Hepatocyte (in vitro differentiated cells): Measurements from ENCODE around the gene KLB. TPM values are rescaled to one million over a fixed set of nuclear protein-coding genes. Genes with fewer than 3 reads are reported as not detected.
A peak's percentile ranks its signal among the peaks of the same experiment; 100 is the strongest.

ENCODE experiments used
- DNase-seq: peaks from one replicate; pipeline ENCODE4 v3.0.0-alpha.2; 2016; ENCODE audit warnings: low spot score
- H2AFZ ChIP-seq: fragments of 200-600 bp; sonication (generic); 2 replicates; pipeline ENCODE4 v1.6.0; 2016; ENCODE audit warnings: antibody characterized with exemption, mild to moderate bottlenecking
- H3K27ac ChIP-seq: fragments of 200-600 bp; sonication (generic); 2 replicates; pipeline ENCODE4 v1.5.1; 2016; ENCODE audit warnings: mild to moderate bottlenecking
- H3K27me3 ChIP-seq: fragments of 200-600 bp; sonication (generic); 2 replicates; pipeline ENCODE4 v1.6.1; 2016
- H3K36me3 ChIP-seq: fragments of 200-600 bp; sonication (generic); replicated peaks from 2 replicates; pipeline ENCODE4 v1.5.1; 2016; ENCODE audit warnings: low read depth; ENCODE audit not compliant: insufficient read depth
- H3K4me1 ChIP-seq: fragments of 200-600 bp; sonication (generic); 2 replicates; pipeline ENCODE4 v1.5.1; 2016; ENCODE audit warnings: mild to moderate bottlenecking, moderate library complexity; ENCODE audit not compliant: insufficient read depth
- H3K4me2 ChIP-seq: fragments of 200-600 bp; sonication (generic); 2 replicates; pipeline ENCODE4 v1.6.0; 2016
- H3K4me3 ChIP-seq: fragments of 200-600 bp; sonication (generic); 2 replicates; pipeline ENCODE4 v1.5.1; 2016; ENCODE audit warnings: mild to moderate bottlenecking
- H3K79me2 ChIP-seq: fragments of 200-600 bp; sonication (generic); 2 replicates; pipeline ENCODE4 v1.6.0; 2017; ENCODE audit warnings: mild to moderate bottlenecking
- H3K9me2 ChIP-seq: fragments of 200-600 bp; sonication (generic); replicated peaks from 2 replicates; pipeline ENCODE4 v1.6.0; 2017; ENCODE audit warnings: mild to moderate bottlenecking; ENCODE audit not compliant: insufficient read depth
- H3K9me3 ChIP-seq: fragments of 200-600 bp; sonication (generic); 2 replicates; pipeline ENCODE4 v1.5.1; 2016; ENCODE audit warnings: low read depth, mild to moderate bottlenecking
- H4K20me1 ChIP-seq: fragments of 200-600 bp; sonication (generic); 2 replicates; pipeline ENCODE4 v1.6.0; 2016; ENCODE audit warnings: mild to moderate bottlenecking; ENCODE audit not compliant: insufficient read depth, poor library complexity, severe bottlenecking
- EZH2 ChIP-seq: fragments of 200-600 bp; sonication (generic); IDR thresholded peaks from 2 replicates; pipeline ENCODE4 v1.6.1; 2016; ENCODE audit warnings: antibody characterized with exemption, mild to moderate bottlenecking, borderline replicate concordance
- EZH2phosphoT487 ChIP-seq: fragments of 200-600 bp; sonication (generic); IDR thresholded peaks from one replicate; pipeline ENCODE4 v1.6.1; 2018; ENCODE audit warnings: antibody characterized with exemption, mild to moderate bottlenecking, low read depth, moderate library complexity; ENCODE audit not compliant: unreplicated experiment, severe bottlenecking
- WGBS: methylation state at CpG from one replicate; pipeline ENCODE4 v1.1.6; 2016; ENCODE audit warnings: low lambda C conversion rate; ENCODE audit errors: missing lambda C conversion rate; 5-methylcytosine and 5-hydroxymethylcytosine counted together
- polyA plus RNA-seq: library from polyadenylated mRNA; unstranded; fragments of >200 nt; fragmentation: Nextera tagmentation; extraction: Ambion mirVana; gene quantifications from 2 replicates; pipeline ENCODE4 v1.2.1, GENCODE V29; 2016
- total RNA-seq: library from RNA; depleted of rRNA; stranded (reverse); fragments of >200 nt; gene quantifications from 2 replicates; pipeline ENCODE4 v1.2.3, GENCODE V29; 2014
- TF ChIP-seq, protein P1 (sequence below): fragments of 200-600 bp; sonication (generic); IDR thresholded peaks from 2 replicates; pipeline ENCODE4 v1.5.1; 2016; ENCODE audit warnings: antibody characterized with exemption, mild to moderate bottlenecking; ENCODE audit not compliant: poor library complexity

Gene KLB
- total and polyA plus RNA-seq, 2 experiments from 2014 or later: 11.5 to 18.2 TPM

DNA sequence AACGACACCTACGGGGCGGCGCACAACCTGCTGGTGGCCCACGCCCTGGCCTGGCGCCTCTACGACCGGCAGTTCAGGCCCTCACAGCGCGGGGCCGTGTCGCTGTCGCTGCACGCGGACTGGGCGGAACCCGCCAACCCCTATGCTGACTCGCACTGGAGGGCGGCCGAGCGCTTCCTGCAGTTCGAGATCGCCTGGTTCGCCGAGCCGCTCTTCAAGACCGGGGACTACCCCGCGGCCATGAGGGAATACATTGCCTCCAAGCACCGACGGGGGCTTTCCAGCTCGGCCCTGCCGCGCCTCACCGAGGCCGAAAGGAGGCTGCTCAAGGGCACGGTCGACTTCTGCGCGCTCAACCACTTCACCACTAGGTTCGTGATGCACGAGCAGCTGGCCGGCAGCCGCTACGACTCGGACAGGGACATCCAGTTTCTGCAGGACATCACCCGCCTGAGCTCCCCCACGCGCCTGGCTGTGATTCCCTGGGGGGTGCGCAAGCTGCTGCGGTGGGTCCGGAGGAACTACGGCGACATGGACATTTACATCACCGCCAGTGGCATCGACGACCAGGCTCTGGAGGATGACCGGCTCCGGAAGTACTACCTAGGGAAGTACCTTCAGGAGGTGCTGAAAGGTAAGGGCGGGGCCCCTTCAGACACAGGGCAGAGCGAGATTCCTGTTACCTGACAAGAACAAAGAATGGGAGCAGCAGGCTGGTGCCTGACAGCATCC lies 40.3 kb downstream of the KLB start:
- Histone ChIP-seq H3K27me3 (no peaks in the 10 kb centered on the region), H3K4me3 (peak overlapping the region; percentile 20), H3K4me1 (no peaks in the 10 kb centered on the region), H4K20me1 (no peaks in the 10 kb centered on the region), H3K27ac (peak overlapping the region; percentile 11), H3K79me2 (no peaks in the 10 kb centered on the region), H3K4me2 (peak overlapping the region; percentile 82), H3K9me2 (no peaks in the 10 kb centered on the region), H3K9me3 (no peaks in the 10 kb centered on the region), H2AFZ (peak overlapping the region; percentile 17), H3K36me3 (no peaks in the 10 kb centered on the region)
- TF ChIP-seq EZH2: no peak
- TF ChIP-seq, protein P1, sequence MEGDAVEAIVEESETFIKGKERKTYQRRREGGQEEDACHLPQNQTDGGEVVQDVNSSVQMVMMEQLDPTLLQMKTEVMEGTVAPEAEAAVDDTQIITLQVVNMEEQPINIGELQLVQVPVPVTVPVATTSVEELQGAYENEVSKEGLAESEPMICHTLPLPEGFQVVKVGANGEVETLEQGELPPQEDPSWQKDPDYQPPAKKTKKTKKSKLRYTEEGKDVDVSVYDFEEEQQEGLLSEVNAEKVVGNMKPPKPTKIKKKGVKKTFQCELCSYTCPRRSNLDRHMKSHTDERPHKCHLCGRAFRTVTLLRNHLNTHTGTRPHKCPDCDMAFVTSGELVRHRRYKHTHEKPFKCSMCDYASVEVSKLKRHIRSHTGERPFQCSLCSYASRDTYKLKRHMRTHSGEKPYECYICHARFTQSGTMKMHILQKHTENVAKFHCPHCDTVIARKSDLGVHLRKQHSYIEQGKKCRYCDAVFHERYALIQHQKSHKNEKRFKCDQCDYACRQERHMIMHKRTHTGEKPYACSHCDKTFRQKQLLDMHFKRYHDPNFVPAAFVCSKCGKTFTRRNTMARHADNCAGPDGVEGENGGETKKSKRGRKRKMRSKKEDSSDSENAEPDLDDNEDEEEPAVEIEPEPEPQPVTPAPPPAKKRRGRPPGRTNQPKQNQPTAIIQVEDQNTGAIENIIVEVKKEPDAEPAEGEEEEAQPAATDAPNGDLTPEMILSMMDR: peak; percentile 33
- peak; percentile 73 for DNase-seq
- 40% methylated on average over 61 of the region's 61 CpGs for WGBS

DNA sequence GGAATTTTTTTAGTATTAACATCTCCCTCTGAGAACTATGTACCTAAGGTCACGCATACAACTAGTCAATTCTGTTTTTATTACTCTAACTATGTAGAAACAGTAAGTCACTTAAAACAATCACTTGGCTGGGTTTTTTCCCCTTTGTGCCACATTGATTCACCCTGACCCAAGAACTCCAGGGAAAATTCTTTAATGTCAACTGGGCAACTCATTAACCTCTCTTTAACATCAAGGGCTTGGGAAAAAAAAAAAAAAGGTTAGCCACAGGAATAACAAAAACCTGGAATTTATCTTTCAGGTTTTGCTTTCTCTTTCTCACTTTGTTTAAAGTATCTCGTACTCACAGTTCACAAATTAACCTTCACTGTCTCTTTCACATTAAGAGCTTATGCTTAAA lies 43.9 kb downstream of the KLB start:
- no peaks in the 10 kb centered on the region for H3K9me3 ChIP-seq
- H3K27me3 ChIP-seq: no peaks in the 10 kb centered on the region
- H3K9me2 ChIP-seq: no peaks in the 10 kb centered on the region
- peaks cover under 1% of the 10 kb centered on the region for H3K36me3 ChIP-seq
- peak overlapping the region; percentile 50 for H3K4me2 ChIP-seq
- H4K20me1 ChIP-seq: peaks cover 23% of the 10 kb centered on the region
- 80% methylated on average over 2 of the region's 2 CpGs for WGBS
- no peak overlapping the region for H2AFZ ChIP-seq
- no peak for DNase-seq
- no peak overlapping the region for H3K4me3 ChIP-seq
- peaks cover 13% of the 10 kb centered on the region for H3K79me2 ChIP-seq
- H3K27ac ChIP-seq: peak overlapping the region; percentile 50
- no peaks in the 10 kb centered on the region for H3K4me1 ChIP-seq
- TF ChIP-seq EZH2: no peak
- TF ChIP-seq, protein P1: no peak
- no peak for TF ChIP-seq EZH2phosphoT487

DNA sequence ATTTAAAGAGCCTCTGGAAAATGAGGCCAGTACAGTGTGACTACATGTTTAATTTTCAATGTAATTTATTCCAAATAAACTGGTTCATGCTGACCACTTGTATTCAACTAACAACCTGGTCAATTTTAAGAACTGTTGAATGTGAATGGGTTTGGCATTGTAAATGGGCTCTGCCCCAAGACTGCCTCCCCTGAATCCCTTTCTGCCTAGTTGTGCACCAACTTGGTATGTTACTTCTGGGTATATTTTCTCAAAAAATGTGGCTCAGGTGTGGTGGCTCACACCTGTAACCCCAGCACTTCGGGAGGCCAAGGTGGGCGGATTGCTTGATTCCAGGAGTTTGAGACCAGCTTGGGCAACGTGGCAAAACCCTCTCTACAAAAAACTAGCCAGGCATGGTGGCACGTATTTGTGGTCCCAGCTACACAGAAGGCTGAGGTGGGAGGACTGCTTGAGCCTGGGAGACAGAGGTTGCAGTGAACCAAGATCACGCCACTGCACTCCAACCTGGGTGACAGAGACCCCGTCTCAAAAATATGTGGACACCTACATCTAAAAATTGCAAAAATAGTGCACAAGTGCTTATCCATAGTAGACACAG lies 44.8 kb downstream of the KLB start:
- DNase-seq: no peak
- peaks cover 2% of the 10 kb centered on the region for H3K4me1 ChIP-seq
- no peaks in the 10 kb centered on the region for H3K9me3 ChIP-seq
- TF ChIP-seq, protein P1: no peak
- TF ChIP-seq EZH2phosphoT487: no peak
- no peak for TF ChIP-seq EZH2
- H3K27me3 ChIP-seq: no peaks in the 10 kb centered on the region
- H2AFZ ChIP-seq: no peak overlapping the region
- WGBS: over 99% methylated on average over 6 of the region's 6 CpGs
- peaks cover 22% of the 10 kb centered on the region for H3K79me2 ChIP-seq
- H3K27ac ChIP-seq: no peak overlapping the region
- no peaks in the 10 kb centered on the region for H3K9me2 ChIP-seq
- H3K4me3 ChIP-seq: no peak overlapping the region
- no peak overlapping the region for H3K4me2 ChIP-seq
- H4K20me1 ChIP-seq: peaks cover 32% of the 10 kb centered on the region
- peaks cover 4% of the 10 kb centered on the region for H3K36me3 ChIP-seq
